DMS153 treated with DMSO at 0.1 percent for 48 hours (cell line): ENCODE measurements around the gene PARD3.
"Not testable (repeated sequence)": the region's sequence is repeated elsewhere in the genome, so short reads cannot be mapped to it uniquely, and the experiment has no call there.

Source experiments
- DNase-seq: peaks from one replicate; lab custom pipeline; 2025; ENCODE audit not compliant: unreplicated experiment; lab: John Stamatoyannopoulos, UW

Gene PARD3

DNA sequence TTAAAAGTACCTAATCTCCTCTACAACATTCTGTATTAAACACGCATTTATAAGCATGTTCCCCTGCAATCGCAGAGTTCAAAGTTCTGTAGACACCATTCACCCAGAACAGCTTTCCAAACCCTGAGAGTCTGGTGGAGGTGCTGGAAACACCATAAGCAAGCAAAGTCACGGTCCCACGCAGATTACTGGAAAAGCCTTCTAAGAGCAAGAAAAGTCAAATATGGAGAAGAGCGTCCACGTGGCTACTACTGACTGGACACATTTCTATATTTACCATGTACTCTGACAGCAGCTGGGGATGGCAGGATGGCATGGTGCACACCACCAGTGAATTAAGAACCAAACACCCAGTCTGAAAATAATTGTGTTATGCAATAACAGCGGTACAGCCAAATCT lies 97.7 kb downstream of the PARD3 start:
- DNase-seq, result no peak

DNA sequence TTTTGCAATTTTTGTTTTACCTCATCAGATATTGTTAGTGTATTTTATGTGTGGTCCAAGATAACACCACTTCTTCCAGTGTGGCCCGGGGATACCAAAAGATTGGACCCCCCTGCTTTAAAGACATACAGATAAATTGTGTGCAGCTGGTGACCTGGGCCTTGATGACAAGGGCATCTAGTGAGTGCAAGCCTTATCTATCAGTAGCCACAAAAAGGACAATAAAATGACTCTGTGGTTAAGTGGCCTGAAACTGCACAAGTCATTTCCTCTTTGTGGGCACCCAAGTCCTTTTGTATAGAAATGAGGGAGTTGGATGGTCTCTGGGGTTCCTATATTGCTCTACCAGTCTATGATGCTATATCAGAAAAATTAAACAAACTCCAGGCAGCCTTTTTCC lies 98.1 kb downstream of the PARD3 start:
- no peak for DNase-seq

DNA sequence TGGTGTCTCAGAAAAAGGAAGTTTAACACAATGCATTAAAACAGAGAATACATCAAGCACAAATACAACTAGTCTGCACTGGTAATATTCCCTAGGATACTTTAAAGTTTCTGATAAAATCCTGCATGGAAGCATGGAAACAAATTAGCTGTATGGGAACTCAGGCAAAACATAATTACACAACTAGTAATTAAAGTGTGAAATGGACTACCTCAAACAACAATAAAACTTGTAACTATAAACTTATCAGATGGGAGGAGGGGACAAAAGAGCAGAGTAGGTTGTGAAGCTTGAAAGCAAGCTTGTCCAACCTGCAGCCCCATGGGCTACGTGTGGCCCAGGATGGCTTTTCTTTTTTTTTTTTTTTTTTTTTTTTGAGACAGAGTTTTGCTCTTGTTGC lies 98.9 kb downstream of the PARD3 start:
- DNase-seq, result no peak

DNA sequence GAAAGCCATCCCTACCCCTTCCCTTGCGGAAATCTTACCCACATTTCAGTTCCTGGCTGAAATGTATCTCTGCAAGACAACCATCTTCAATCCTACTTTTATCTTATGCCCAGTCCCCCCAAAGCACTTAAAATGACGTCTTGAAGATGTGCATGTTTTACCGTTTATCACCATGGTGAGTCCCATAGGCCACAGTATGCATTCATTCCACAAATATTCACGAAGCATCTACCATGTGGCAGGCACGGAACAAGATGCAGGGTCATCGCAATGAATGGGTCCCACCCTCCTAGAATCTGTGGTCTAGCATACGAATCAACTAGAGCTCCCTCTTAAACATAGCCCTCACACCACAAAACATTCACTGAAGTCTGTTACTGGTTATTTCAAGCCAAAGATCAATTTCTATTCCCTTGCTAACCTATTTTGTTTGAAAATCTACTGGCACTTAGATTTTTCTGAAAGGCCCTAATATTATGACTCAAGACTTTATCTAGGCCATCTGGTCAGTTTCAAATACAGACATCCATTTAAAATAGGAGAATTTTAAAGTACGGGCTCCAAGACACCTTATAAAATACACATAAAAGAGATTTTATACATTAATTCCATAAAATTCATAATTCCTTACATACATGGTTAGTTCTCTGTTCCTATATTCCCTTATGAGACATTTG lies 99.4 kb downstream of the PARD3 start:
- no peak for DNase-seq

DNA sequence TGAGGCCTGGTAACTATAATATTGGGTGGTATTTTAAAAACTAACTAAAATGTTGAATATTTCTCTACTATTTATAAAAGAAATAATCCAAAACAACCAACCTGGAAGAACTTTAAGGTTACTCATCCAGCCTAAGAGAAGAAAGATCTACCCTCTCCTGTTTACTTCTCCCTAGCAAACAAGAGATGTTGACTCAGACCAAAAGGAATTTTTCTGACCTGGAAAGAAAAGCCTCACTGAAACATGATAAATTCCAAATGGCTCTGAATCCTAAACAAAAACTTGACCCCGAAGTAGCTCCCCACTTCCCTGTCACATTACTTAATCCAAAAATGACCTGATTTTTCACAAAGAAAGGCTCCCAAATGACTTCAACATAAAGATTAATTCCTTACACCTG lies 101.2 kb downstream of the PARD3 start:
- DNase-seq, result no peak

DNA sequence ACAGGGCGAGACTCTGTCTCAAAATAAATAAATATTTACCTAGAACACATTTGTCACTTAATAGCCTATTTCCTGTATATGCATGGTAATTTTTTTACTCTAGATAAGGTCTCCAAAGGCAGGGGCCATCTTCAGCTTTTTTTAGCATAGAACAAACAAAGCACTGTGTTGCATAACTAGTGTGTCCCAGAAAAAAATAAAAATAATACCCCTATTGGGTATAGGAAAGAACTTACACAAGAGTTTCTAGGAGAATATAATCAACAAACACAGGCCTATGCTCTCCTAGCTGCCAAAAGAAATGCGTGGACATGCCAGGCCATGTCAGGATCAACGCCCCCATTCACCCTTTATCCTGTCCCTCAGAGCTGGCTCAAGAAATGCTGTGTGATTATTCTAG lies 103.6 kb downstream of the PARD3 start:
- no peak for DNase-seq

DNA sequence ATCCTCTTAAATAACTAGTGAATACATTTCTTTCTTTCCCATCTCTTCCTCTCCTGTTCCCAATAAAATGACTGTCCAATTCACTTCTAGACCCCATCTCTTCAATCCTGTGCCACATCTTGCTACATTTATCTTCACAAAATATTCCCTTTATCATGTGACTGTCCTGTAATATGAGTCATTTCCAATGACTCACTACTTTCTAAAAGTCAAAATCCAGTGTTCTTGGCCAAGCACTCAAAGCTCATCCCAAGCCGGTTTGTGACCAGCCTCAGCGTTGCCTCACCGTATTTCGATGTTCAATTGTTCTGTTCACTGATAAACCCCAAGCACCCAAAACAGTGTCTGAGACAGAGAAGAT lies 104.7 kb downstream of the PARD3 start:
- DNase-seq, result no peak

DNA sequence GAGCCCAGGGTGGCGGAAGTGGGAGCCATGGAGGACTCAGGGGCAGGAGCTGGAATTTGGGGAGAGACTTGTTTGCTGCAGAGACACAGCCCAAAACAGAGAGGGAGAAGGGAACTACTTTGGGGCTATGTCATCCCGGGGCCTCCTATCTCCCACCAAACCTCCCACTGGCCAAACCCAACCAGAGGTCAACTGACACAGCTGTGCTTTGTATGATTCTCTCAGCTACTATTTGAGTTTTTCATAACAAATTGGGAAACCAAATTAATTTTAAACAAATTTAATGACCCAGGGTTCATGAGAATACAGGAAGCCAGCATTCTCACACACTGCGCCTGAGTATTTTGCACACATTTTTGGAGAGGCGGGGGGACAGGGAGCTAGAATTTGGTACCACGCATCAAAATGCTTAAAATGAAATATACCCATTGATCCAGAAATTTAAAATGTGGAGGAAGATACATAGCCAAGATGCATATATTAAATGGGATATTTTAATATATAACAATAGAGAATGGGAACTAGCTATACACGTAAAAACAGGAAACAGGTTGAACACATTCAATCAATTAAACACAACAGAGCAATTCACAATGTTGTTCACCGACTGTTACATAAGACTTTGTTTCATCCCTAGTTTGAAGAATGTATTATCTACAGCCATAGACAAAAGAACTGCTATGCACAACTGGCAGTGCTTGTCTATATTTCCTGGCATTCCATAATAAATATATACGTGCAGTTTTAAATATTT lies 105.3 kb downstream of the PARD3 start:
- no peak for DNase-seq

DNA sequence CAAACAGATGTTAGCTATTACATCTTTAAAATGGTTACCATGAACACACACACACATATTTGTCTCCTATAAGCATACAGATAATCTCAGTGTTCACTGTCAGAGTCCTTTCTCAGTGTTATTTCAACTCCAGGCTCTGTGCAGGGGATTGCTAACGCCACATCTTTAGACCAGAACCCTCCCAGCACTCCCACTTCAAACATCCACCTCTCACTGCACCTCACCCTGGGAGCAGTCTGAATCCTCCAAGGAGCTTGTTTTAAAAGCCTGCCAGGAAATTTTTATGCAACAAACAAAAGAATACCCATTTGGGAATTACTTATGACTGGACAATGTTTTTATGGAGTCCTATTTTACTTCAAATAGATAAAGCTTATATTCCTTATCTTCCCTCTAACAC lies 107.4 kb downstream of the PARD3 start:
- DNase-seq, result no peak

DNA sequence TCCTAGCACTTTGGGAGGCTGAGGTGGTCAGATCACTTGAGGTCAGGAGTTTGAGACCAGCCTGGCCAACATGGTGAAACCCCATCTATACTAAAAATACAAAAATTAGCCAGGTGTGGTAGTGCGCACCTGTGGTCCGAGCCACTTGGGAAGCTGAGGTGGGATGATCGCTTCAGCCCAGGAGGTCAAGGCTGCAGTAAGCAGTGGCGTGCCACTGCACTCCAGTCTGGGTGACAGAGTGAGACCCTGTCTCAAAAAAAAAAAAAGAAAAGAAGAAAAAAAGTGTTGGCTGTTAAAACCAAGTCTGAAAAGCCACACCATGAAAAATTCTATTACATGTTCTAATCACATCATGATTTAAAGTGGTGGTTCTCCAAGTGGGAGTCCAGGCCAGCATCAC lies 108.1 kb downstream of the PARD3 start:
- DNase-seq, result not testable (repeated sequence)

DNA sequence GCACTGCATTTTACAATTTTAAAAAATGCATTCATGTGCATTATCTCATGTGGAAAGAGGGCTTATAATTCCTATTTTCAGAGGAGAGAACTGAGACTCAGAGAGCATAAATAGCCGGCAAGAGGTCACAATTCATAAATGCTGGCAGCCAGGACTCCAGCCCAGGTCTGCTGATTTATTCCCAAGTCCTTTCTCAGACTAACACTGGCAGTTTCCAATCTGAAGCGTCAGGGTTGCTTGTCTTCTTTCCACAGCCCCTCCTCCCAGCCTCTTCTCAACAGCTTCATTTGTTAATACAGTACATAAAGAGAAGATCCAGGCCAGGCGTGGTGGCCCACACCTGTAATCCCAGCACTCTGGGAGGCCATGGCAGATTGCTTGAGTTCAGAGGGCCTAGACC lies 108.9 kb downstream of the PARD3 start:
- no peak for DNase-seq

DNA sequence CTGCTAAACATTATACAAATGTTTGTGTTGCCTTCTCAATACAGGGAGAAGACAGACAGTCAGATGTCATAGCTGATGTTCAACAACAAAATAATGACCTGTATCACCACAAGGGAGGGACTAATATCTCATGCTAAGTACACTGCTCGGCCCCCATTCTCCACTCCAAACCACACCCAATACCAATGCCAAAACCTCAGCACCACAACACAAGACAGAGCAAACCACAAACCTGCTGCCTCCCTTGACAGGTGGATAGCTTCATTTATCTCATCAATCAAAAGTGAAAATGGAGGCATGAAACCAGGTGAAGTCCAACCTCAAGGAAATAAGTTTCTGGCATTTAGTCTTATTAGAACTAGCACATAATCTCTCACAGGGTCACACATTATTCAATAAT lies 109.5 kb downstream of the PARD3 start:
- no peak for DNase-seq

DNA sequence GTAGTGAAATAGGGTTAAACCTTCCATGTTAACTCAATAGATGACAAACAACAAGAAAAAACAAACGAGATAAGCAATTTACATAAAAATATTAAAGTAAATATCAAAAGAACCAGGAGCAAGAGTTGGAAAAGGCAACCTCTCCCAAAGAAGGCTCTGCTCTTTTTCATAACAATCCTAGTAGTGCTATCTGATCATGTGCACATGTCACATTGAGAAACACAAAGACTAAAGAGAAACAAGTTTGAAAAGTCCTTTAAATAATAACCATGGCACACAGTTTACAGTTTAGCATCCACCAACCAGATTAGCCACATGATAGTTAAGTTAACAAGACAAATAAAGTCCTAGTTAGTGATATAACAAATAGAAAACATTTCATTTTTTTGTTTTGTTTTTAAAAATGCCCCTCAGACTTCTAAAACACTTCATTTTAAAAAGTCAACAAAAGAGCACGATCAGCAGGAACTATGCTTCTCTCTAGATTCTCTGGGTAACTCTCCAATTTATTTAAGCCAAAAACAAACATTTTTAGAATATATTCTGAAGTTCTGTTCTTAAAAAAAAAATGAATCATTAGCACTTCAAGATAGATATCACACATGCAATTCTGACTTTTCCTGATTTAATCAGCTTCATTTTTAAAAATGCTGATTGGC lies 110.4 kb downstream of the PARD3 start:
- no peak for DNase-seq

DNA sequence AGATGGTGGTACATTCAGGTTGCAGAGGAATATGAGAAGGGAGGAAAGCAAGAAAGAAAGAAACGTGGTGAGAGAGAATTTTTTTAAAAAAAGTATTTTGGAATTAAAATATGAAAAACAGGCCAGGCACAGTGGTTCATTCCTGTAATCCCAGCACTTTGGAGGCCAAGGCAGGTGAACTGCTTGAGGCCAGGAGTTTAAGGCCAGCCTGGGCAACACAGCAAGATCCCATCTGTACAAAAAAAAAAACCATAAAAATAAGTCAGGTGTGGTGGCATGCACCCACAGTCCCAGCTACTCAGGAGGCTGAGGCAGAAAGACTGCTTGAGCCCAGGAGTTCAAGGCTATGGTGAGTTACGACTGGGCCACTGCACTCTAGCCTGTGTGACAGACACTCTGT lies 112.1 kb downstream of the PARD3 start:
- DNase-seq, result no peak

DNA sequence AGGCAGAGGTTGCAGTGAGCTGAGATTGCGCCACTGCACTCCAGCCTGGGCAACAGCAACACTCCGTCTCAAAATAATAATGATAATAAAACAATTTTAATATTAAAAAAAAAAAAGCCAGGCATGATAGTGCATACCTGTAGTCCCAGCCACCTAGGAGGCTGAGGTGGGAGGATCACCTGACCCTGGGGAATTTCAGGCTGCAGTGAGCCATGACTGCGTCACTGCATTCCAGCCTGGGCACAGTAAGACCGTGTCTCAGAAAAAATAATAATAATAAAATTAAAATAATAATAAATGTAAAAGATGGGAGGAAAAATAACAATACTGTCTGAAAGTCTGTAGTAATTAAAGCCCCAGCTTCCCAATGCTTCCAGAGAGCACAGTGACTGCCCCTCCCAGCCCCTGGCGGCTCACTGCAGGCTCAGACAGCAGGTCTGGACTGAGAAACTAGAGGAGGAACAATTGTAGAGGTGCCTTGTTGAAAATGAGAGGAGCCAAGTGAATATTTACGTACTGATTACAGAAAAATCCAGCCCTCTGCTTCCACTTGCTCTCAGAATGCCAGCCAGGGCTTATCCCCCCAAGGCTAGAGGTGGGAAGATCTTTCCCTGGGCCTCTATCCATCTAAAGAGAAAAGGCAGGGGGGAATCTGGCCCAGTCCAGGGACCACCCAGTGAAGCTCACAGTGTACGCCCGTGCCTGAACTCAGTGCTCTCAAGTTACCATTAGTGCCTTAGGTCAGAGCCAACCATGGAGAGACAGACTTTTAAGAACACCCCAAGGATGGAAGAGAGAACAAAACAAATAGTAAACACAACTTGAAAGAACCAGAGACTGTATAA lies 112.8 kb downstream of the PARD3 start:
- no peak for DNase-seq

DNA sequence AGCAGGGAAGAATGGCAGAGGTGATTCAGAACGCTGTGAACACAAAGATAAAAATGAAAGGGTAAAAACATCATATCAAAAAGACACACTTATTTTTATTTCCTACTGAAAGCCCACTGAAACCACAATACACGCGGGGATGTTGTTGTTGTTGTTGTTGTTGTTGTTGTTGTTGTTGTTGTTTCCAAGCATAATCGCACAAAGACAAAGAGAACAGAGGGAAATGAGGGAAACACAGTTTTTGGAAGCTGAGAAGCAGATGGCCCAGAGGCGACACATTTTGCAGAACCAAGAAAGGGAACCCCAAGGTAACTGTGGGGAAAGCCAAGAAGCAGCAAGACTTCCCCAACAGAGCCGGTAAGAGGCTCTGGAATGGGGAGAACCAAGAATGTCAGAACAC lies 113.9 kb downstream of the PARD3 start:
- DNase-seq, result no peak

DNA sequence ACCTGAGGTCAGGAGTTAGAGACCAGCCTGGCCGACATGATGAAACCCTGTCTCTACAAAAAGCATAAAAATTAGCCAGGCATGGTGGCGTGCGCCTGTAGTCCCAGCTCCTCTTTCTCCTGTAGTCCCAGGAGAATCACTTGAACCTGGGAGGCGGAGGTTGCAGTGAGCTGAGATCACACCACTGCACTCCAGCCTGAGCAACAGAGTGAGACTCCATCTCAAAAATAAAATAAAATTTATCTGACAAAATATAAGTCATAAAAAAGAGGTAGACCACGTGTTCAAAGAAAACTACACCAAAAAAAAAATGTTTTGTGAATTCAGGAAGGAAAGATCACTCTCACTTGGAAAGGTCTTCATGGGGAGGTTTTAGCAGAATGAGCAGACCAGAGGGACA lies 114.3 kb downstream of the PARD3 start:
- DNase-seq, result not testable (repeated sequence)

DNA sequence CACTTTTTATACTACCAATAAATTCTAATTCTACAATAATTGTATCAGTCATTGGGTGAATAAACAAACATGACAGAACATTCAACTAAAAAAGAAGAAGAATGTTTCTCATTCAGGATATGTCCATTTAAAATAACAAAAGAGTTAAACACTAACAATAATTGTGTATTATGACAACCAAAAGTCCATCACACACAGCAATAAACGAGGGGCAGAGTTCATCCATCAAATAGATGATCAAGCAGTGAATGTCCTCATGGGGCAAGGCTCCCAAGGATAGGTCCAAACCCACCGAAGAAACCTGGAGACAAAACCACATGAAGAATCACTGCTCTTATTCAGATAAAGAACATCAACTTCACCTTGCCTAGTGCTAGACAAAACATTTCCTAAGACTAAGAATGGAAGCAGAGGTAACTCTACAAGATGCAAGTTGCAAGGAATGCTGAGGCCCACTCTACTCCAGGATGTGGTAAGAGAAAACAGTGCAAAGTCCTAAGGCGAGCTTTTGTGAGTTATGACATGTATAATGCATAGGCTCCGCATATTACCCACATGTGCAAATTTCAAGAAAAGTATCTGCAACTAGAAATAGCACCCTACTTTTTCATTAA lies 115.1 kb downstream of the PARD3 start:
- DNase-seq, result no peak

DNA sequence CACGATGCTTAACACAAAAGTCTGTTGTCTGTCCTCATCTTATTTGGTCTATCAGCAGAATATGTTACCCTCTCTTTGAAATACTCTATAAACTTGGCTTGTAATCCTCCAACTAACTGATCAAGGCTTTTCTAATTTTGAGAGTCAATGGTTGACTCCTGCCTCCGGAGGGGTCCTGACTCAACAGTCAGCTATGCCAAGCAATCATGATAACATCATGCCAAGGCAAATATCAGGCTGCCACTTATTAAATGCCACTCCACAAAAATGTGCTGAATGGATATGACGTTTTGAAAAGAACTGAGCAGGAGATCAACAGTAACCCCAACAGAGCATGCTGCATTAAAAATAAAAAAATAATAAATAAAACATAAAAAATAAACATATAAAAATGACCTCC lies 116.1 kb downstream of the PARD3 start:
- no peak for DNase-seq

DNA sequence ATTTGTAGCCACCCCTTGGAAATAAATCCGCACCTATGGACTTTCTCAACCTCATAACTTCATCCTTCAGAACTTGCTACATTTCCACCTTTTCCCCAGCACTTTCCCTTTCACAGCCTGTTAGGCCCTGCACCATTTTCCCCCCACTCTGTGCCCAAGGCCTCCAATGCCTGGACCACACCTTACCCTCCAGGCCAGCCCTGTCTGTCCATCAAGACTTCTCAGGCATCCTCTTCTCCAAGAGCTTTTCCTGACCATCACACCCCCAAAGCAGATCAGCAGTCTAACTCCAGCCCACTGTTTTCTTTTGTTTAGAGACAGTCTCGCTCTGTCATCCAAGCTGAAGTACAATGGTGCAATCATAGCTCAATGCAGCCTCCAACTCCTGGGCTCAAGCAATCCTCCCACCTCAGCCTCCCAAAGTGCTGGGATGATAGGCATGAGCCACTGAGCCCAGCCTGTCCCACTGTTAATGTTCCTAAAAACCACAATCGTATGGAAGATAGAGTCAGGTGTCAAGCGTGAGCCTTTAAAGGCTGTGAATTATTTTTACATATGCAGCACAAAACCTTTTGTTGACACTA lies 116.8 kb downstream of the PARD3 start:
- DNase-seq, result no peak
